ENCODE measurements around the gene VPS72. TPM values are rescaled to one million over a fixed set of nuclear protein-coding genes. Genes with fewer than 3 reads are reported as not detected.

The VPS72 gene
- total RNA-seq, 1 donor from 2014 or later: 52.1 TPM

- no peak for DNase-seq (ENCODE audit: low spot score)
Measured at GRCh38 chr1:151145304-151146071, 44.5 kb downstream of the VPS72 start.

GRCh38 chr1:151144474-151145303 lies 45.3 kb downstream of the VPS72 start:
- DNase-seq (ENCODE audit: low spot score): no peak

- DNase-seq (ENCODE audit: low spot score): no peak
Measured at GRCh38 chr1:151143986-151144385, 46.0 kb downstream of the VPS72 start.

GRCh38 chr1:151143057-151143435 lies 47.0 kb downstream of the VPS72 start:
- no peak for DNase-seq (ENCODE audit: low spot score)

GRCh38 chr1:151142411-151143056 lies 47.5 kb downstream of the VPS72 start:
- DNase-seq (ENCODE audit: low spot score): no peak

GRCh38 chr1:151137789-151138188 lies 52.2 kb downstream of the VPS72 start:
- DNase-seq (ENCODE audit: low spot score): no peak

GRCh38 chr1:151135433-151136385 lies 54.3 kb downstream of the VPS72 start:
- DNase-seq (ENCODE audit: low spot score): no peak

- no peak for DNase-seq (ENCODE audit: low spot score)
Measured at GRCh38 chr1:151134991-151135390, 55.0 kb downstream of the VPS72 start.

GRCh38 chr1:151134396-151134795 lies 55.6 kb downstream of the VPS72 start:
- DNase-seq (ENCODE audit: low spot score): no peak

- DNase-seq (ENCODE audit: low spot score): no peak
Measured at GRCh38 chr1:151133018-151133806, 56.8 kb downstream of the VPS72 start.

- no peak for DNase-seq (ENCODE audit: low spot score)
Measured at GRCh38 chr1:151132335-151133017, 57.5 kb downstream of the VPS72 start.

- DNase-seq (ENCODE audit: low spot score): no peak
Measured at GRCh38 chr1:151131701-151132334, 58.2 kb downstream of the VPS72 start.

GRCh38 chr1:151130987-151131586 lies 58.9 kb downstream of the VPS72 start:
- DNase-seq (ENCODE audit: low spot score): peak; percentile 90

- DNase-seq (ENCODE audit: low spot score): no peak
Measured at GRCh38 chr1:151128800-151129199, 61.2 kb downstream of the VPS72 start.

Other genes with a start within 250 kb of the VPS72 start
- gene CERS2, start 215.4 kb downstream of the VPS72 start, total RNA-seq: 138 TPM
- 39.7 TPM for gene ANXA9, start 207.9 kb downstream of the VPS72 start, total RNA-seq
- 34.0 TPM for gene MINDY1, start 183.3 kb downstream of the VPS72 start, total RNA-seq
- 26.7 TPM for gene PRUNE1, start 181.7 kb downstream of the VPS72 start, total RNA-seq
- gene BNIPL, start 153.6 kb downstream of the VPS72 start, total RNA-seq: 10.5 TPM
- gene C1orf56, start 142.4 kb downstream of the VPS72 start, total RNA-seq: 5.9 TPM
- 172 TPM for gene CDC42SE1, start 130.6 kb downstream of the VPS72 start, total RNA-seq
- 1.4 TPM for gene MLLT11, start 129.8 kb downstream of the VPS72 start, total RNA-seq
- 26.6 TPM for gene GABPB2, start 119.4 kb downstream of the VPS72 start, total RNA-seq
- 6.2 TPM for gene SEMA6C, start 43.6 kb downstream of the VPS72 start, total RNA-seq
- 0.34 TPM for gene TNFAIP8L2, start 33.5 kb downstream of the VPS72 start, total RNA-seq
- 12.0 TPM for gene LYSMD1, start 24.3 kb downstream of the VPS72 start, total RNA-seq
- gene SCNM1, start 24.1 kb downstream of the VPS72 start, total RNA-seq: 24.2 TPM
- 2.0 TPM for gene TMOD4, start 14.2 kb downstream of the VPS72 start, total RNA-seq
- 55.9 TPM for gene PIP5K1A, start 8.4 kb upstream of the VPS72 start, total RNA-seq
- gene PSMD4, start 64.5 kb upstream of the VPS72 start, total RNA-seq: 120 TPM
- gene ZNF687, start 92.1 kb upstream of the VPS72 start, total RNA-seq: 27.8 TPM
- 91.5 TPM for gene PI4KB, start 137.2 kb upstream of the VPS72 start, total RNA-seq
- gene RFX5, start 157.1 kb upstream of the VPS72 start, total RNA-seq: 32.5 TPM
- gene SELENBP1, start 182.5 kb upstream of the VPS72 start, total RNA-seq: 57.1 TPM
- gene PSMB4, start 209.4 kb upstream of the VPS72 start, total RNA-seq: 205 TPM

Data from ureter (tissue), 1 donor.